ENCODE results near the gene SLC6A7. TPM values are rescaled to one million over a fixed set of nuclear protein-coding genes. Genes with fewer than 3 reads are reported as not detected.
"Not testable (repeated sequence)": the region's sequence is repeated elsewhere in the genome, so short reads cannot be mapped to it uniquely, and the experiment has no call there.

SLC6A7 gene
- total RNA-seq, 2 donors from 2014 or later: not detected

DNA sequence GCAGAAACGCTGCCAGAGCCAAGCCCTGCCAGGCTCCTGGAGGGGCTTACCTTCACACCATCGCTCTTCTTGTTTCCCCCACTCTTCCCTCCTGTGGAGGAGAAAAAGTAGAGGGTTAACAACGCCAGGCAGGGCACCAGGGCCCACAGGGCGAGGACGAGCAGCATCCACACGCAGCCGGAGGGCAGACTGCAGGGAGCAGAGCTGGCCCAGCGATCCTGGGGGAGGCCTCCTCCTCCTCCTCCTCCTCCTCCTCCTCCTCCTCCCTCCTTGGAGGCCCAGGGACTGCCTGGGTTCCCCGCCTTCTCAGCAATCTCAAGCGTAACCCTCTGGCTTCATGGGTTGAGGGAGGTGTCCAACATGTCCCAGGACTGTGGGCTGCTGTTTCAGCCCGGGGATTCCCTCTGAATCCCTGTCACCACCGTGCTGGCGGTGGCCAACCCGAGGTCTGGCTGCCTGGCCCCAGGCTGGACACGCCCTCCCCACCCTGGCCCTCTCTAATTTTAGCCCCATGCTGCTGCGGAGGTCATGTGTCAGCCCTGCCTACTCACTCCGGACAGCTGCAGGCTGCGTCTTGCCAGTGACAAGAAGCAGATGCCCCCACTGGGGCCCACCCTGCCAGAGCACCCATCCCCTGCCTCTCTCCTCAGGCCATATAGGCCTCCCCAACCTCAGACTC is 55.4 kb downstream of the SLC6A7 start:
- Mint-ChIP-seq H3K27me3 (peaks cover 0 to 5% of the 10 kb centered on the region in 2 donors), H3K27ac (no peak overlapping the region), H3K4me3 (no peak overlapping the region), H3K9me3 (no peaks in the 10 kb centered on the region), H3K4me1 (ENCODE audit: low read depth in 2 of 2) (no peaks in the 10 kb centered on the region), H3K36me3 (no peaks in the 10 kb centered on the region)
- ATAC-seq: no peak
- DNase-seq (ENCODE audit: low spot score): no peak

DNA sequence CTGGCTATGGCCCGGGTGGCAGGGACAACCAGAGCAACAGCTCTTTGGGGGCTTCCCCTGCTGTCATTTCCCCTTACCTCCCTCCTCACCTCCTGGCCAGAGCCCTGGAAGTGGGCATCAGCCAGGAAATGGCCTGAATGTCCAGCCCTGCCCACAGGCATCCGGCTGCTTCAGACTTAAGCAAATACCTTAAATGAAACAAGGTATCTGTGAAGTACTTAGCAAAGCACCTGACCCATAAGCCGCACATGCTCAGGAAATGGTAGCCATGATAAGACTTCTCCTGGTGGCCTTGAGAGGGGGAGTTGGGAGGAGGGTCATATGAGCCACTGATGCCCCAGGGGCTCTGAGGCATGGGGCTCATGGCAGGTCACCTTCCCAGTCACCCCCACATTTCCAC is 55.9 kb downstream of the SLC6A7 start:
- DNase-seq (ENCODE audit: low spot score) (no peak), ATAC-seq (no peak)
- Mint-ChIP-seq H3K36me3 (no peaks in the 10 kb centered on the region), H3K4me1 (ENCODE audit: low read depth in 2 of 2) (no peaks in the 10 kb centered on the region), H3K27me3 (peaks cover 0 to 5% of the 10 kb centered on the region in 2 donors), H3K4me3 (no peak overlapping the region), H3K9me3 (no peaks in the 10 kb centered on the region), H3K27ac (no peak overlapping the region)

DNA sequence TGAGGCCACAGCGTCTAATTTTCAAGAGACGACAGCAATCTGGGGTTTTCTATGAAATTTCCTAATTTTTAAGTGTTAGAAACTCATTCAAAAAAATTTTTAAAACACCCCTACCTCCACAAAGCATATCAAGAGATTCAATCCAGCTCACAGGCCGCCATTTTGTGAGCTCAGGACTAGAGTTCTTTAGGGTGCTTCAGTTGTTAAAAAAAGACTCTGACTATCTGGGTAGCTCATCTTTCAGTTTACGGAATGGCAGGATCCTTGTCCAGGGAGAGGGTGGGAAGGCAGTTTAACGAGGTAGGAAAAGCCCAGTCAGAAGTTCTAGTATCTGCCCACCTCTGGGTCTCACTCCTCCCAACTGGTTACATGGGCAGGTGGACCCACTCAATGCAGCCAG is 56.6 kb downstream of the SLC6A7 start:
- no peak for DNase-seq (ENCODE audit: low spot score)
- ATAC-seq: no peak
- H3K27me3 Mint-ChIP-seq: peaks cover 0 to 5% of the 10 kb centered on the region in 2 donors
- H3K4me1 Mint-ChIP-seq (ENCODE audit: low read depth in 2 of 2): no peaks in the 10 kb centered on the region
- H3K36me3 Mint-ChIP-seq: no peaks in the 10 kb centered on the region
- no peaks in the 10 kb centered on the region for H3K9me3 Mint-ChIP-seq
- H3K27ac Mint-ChIP-seq: no peak overlapping the region
- H3K4me3 Mint-ChIP-seq: no peak overlapping the region

DNA sequence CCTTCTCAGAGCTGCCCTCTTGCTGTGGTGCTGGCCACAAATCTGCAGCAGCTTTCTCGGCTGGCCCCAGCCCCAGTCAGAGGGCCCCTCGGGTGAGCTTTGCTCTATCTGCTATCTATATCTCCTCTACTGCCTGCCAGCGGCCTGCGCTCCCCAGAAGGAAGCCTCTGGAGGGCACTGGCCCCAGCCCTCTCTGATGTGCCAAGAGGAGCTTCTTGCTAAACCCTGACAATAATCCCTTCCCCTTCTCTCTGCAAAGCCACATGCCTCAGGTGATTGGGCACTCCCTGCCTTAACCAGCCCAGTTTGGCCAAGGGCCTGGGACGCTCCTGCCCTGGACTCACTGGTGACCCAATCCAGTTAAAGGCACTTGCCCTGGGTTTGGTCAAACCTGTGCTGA is 57.0 kb downstream of the SLC6A7 start:
- H3K27ac Mint-ChIP-seq: no peak overlapping the region
- H3K9me3 Mint-ChIP-seq: no peaks in the 10 kb centered on the region
- no peaks in the 10 kb centered on the region for H3K36me3 Mint-ChIP-seq
- no peak overlapping the region for H3K4me3 Mint-ChIP-seq
- ATAC-seq: no peak
- H3K4me1 Mint-ChIP-seq (ENCODE audit: low read depth in 2 of 2): no peaks in the 10 kb centered on the region
- peaks cover 0 to 5% of the 10 kb centered on the region in 2 donors for H3K27me3 Mint-ChIP-seq
- no peak for DNase-seq (ENCODE audit: low spot score)

DNA sequence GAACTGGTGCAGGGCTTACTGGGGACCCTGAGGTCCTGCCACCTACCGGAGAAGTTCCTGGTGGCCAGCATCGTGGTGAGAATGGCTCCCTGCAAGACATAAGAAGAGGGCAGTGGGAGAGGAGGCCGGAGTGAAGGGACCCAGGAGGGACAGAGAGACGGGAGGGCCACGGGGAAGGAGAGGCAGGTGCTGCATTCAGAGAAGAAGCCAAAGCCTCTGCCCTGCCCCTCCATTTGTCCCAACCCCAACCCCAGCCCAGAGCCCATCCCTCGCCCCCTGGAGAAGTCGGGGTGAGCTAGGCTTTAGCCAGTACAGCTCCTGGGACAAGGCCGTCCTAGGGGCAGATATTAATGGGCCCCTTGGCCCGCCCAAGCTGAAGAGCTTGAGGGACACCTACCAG is 57.9 kb downstream of the SLC6A7 start:
- H3K9me3 Mint-ChIP-seq: no peaks in the 10 kb centered on the region
- no peak overlapping the region for H3K27ac Mint-ChIP-seq
- H3K36me3 Mint-ChIP-seq: no peaks in the 10 kb centered on the region
- H3K4me3 Mint-ChIP-seq: no peak overlapping the region
- no peaks in the 10 kb centered on the region for H3K4me1 Mint-ChIP-seq (ENCODE audit: low read depth in 2 of 2)
- peaks cover 0 to 5% of the 10 kb centered on the region in 2 donors for H3K27me3 Mint-ChIP-seq
- ATAC-seq: no peak
- DNase-seq (ENCODE audit: low spot score): no peak

DNA sequence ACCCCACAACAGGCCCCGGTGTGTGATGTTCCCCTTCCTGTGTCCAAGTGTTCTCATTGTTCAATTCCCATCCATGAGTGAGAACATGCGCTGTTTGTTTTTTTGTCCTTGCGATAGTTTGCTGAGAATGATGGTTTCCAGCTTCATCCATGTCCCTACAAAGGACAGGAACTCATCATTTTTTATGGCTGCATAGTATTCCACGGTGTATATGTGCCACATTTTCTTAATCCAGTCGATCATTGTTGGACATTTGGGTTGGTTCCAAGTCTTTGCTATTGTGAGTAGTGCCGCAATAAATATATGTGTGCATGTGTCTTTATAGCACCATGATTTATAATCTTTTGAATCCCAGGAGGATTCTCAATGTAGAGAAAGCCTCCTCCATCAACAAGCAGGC is 58.6 kb downstream of the SLC6A7 start:
- not testable (repeated sequence) for H3K36me3 Mint-ChIP-seq; H3K27me3 Mint-ChIP-seq; H3K4me1 Mint-ChIP-seq (ENCODE audit: low read depth in 2 of 2); ATAC-seq; DNase-seq (ENCODE audit: low spot score); H3K9me3 Mint-ChIP-seq; H3K4me3 Mint-ChIP-seq; H3K27ac Mint-ChIP-seq

DNA sequence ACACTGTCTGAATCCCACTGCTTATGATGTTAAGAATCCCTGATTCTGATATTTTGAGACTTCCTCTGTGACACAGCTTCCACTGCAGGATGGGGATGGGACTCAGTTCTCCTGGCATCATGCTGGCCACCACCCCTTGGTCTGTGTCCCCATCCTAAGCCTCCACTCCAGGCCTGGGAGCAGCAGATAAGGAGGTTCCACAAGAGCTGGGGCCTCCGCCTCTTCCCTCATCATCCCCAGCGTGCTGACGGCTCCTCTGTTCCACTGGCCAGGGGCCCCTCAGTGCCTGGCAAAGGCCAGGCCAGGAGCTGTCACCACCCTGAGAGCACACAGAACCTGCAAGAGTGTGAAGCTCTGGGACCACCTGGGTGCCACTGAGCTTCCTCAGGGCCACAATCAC is 59.1 kb downstream of the SLC6A7 start:
- no peak for DNase-seq (ENCODE audit: low spot score)
- Mint-ChIP-seq H3K9me3 (no peaks in the 10 kb centered on the region), H3K27me3 (peaks cover 0 to 5% of the 10 kb centered on the region in 2 donors), H3K4me3 (no peak overlapping the region), H3K27ac (no peak overlapping the region), H3K4me1 (ENCODE audit: low read depth in 2 of 2) (no peaks in the 10 kb centered on the region), H3K36me3 (no peaks in the 10 kb centered on the region)
- ATAC-seq: no peak

DNA sequence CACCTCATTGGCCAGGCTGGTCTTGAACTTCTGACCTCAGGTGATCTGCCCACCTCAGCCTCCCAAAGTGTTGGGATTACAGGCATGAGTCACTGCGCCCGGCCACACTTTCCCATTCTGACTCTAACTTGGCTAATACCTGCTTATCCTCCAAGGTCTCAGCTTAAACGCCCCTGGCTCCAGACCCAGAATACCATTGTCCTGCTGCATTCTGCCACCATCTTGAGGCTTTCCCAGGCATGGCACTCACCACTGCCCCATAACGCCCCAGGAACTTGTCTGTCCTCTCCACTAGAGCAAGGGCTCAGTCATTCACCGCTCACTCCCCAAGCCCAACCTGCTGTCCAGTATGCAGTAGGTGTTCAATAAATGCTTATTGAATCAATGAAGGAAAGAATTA is 59.9 kb downstream of the SLC6A7 start:
- Mint-ChIP-seq H3K4me3 (no peak overlapping the region), H3K36me3 (no peaks in the 10 kb centered on the region), H3K4me1 (ENCODE audit: low read depth in 2 of 2) (no peaks in the 10 kb centered on the region), H3K27ac (no peak overlapping the region), H3K27me3 (peaks cover 0 to 5% of the 10 kb centered on the region in 2 donors), H3K9me3 (no peaks in the 10 kb centered on the region)
- ATAC-seq (no peak), DNase-seq (ENCODE audit: low spot score) (no peak)

DNA sequence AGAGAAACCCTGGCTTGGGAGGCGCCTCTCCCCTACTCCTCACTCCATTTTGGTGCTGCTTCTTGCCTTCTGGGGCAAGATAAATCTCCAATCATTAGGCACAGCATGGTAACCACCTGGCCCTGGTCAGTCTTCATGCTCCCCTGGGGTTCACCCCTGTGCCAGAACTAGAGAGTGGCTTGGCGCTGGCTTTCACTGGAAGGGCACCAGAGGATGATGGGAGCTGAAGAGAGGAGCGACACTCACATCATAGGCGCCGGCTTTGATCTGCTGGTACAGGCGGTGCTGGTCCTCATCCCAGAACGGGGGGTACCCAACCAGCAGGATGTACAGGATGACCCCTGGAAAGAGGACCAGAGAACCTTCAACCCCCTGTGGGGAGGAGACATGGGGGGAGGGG is 61.6 kb downstream of the SLC6A7 start:
- Mint-ChIP-seq H3K27me3 (peaks cover 0 to 5% of the 10 kb centered on the region in 2 donors), H3K4me3 (no peak overlapping the region), H3K9me3 (no peaks in the 10 kb centered on the region), H3K27ac (no peak overlapping the region), H3K36me3 (no peaks in the 10 kb centered on the region), H3K4me1 (ENCODE audit: low read depth in 2 of 2) (no peaks in the 10 kb centered on the region)
- ATAC-seq (no peak), DNase-seq (ENCODE audit: low spot score) (no peak)

DNA sequence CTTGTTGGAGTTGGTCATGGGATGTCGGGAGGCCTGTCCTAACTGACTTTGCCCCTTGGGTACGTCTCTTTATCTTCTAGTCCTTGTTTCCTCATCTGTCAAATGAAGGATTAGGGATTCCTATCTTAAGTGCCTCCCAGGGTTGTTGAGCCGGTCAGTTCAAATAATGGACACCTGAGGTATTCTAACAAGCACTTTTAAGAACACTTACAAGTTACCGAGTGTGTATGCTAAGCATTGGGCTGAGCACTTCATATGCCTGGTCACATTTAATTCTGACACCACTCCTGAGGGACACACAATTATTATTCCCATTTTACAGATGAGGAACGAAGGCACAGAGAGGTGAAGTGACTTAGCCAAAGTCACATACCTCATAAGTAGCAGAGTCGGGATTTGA is 62.6 kb downstream of the SLC6A7 start:
- no peaks in the 10 kb centered on the region for H3K4me1 Mint-ChIP-seq (ENCODE audit: low read depth in 2 of 2)
- DNase-seq (ENCODE audit: low spot score) (no peak), ATAC-seq (no peak)
- no peaks in the 10 kb centered on the region for H3K36me3 Mint-ChIP-seq
- no peaks in the 10 kb centered on the region for H3K9me3 Mint-ChIP-seq
- H3K27me3 Mint-ChIP-seq: peaks cover 0 to 7% of the 10 kb centered on the region in 2 donors
- H3K27ac Mint-ChIP-seq: no peak overlapping the region
- H3K4me3 Mint-ChIP-seq: no peak overlapping the region

DNA sequence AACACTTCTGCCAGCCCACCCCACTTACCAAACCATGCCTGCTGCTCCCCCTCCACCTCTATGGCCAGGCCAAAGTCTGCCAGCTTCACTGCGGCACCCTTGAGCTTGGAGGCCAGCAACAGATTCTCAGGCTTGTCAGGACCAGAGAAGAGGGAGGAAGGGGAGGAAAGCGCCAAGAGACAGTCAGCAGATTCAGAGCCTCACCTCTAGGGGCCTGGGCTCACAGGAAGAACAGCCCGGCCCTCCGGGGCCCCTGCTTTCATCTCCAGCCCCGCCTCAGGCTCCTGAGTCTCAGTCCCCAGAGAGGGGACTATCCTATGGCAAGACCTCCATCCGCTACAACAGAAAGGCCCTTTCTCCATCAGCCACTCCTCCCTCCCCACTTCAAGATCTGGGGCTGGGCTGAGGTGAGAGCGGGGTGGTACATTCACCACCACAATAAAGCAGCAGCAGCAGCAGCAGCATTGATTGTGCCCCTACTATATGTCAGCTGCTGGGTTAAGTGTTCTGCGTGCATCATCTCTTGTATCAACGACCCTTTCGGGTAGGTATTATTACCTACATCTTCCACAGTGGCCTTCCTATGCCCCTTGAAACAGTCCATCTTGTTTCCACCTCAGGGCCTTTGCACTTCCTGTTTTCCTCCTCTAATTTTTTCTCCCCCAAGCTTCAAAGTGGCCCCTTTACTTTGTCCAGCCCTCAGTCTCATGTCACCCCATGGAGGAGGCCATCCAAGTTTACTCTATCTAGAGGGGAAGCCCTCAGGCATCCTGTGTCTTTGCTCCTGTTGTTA is 63.8 kb downstream of the SLC6A7 start:
- ATAC-seq (no peak), DNase-seq (ENCODE audit: low spot score) (no peak)
- Mint-ChIP-seq H3K4me3 (no peak overlapping the region), H3K27me3 (peaks cover 0 to 7% of the 10 kb centered on the region in 2 donors), H3K27ac (no peak overlapping the region), H3K9me3 (no peaks in the 10 kb centered on the region), H3K36me3 (no peaks in the 10 kb centered on the region), H3K4me1 (ENCODE audit: low read depth in 2 of 2) (no peaks in the 10 kb centered on the region)

DNA sequence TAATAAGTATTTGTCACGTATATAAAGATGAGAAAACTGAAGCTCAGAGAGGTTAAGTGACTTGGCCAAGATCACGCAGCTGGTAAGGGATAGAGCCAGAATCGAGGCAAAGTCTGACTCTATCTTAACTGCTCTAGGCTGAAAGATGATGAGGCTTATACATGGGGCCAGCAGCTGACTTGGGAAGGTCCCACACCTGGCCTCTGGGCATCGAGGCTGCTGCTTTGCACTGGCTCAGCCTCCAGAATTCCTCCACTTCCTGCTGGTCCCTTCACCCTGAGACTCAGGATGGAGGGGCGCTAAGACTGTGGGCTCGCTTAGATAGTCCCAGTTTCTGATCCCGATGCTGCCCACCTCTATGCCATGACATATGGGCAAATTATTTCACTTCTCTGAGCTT is 64.5 kb downstream of the SLC6A7 start:
- H3K36me3 Mint-ChIP-seq: no peaks in the 10 kb centered on the region
- no peak for DNase-seq (ENCODE audit: low spot score)
- no peaks in the 10 kb centered on the region for H3K9me3 Mint-ChIP-seq
- no peak for ATAC-seq
- peaks cover 0 to 7% of the 10 kb centered on the region in 2 donors for H3K27me3 Mint-ChIP-seq
- no peaks in the 10 kb centered on the region for H3K4me1 Mint-ChIP-seq (ENCODE audit: low read depth in 2 of 2)
- no peak overlapping the region for H3K4me3 Mint-ChIP-seq
- H3K27ac Mint-ChIP-seq: no peak overlapping the region

DNA sequence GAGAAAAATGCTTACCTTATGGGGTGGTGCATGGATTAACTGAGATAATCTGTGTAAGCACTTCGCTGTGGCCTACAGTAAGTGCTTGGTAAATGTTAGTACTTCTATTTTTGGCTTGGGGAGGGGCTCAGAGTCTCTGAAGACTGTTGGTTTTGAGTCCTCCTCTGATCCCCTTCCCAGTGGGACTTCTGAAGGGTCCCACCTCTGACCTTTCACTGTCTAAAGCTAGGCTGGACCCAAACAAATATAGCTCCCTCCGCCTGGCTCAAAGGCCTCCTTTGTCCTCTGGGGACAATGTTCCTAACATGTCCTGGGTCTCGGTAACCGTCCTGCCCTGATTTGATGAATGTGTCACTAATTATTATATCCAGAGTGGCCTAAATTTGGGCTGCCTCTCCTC is 64.9 kb downstream of the SLC6A7 start:
- peaks cover 0 to 6% of the 10 kb centered on the region in 2 donors for H3K27me3 Mint-ChIP-seq
- no peak for ATAC-seq
- H3K4me3 Mint-ChIP-seq: no peak overlapping the region
- H3K36me3 Mint-ChIP-seq: no peaks in the 10 kb centered on the region
- H3K27ac Mint-ChIP-seq: no peak overlapping the region
- no peak for DNase-seq (ENCODE audit: low spot score)
- H3K4me1 Mint-ChIP-seq (ENCODE audit: low read depth in 2 of 2): no peaks in the 10 kb centered on the region
- no peaks in the 10 kb centered on the region for H3K9me3 Mint-ChIP-seq

DNA sequence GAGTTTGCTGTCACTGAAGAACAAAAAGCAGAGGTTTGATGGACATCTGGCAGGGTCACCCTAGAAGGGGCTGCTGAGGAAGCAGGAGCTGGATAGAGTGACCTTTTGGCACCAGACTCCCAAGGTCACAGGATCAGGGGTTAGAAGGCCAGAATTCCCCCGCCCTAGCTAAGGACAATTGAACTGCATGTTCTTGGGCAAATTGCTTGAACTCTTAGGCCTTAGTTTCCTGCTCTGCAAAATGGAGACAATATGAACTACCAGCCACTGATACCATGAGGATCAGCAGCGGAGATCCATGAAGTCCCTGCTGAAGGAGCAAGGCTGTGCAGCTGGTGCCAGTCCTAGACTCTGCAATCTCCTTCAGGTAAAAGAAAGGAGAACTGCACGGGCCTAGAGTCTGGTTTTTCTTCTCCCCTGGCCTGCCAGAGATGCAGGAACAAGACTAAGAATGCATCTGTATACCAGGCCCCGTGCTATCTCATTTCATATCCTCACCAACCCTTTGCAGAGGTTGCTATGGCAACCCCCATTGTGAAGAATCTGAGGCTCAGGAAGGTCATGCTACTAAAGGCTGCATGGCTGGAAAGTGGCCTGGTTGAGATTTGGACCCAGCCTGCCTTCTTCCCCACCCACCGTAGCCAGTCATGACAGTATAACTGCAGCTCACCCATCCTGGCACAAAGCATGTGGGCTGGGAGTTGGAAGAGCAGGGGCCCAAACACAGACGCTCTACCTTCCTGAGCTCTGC is 66.0 kb downstream of the SLC6A7 start:
- peaks cover 0 to 2% of the 10 kb centered on the region in 2 donors for H3K27me3 Mint-ChIP-seq
- no peaks in the 10 kb centered on the region for H3K4me1 Mint-ChIP-seq (ENCODE audit: low read depth in 2 of 2)
- H3K4me3 Mint-ChIP-seq: no peak overlapping the region
- no peaks in the 10 kb centered on the region for H3K36me3 Mint-ChIP-seq
- ATAC-seq (no peak), DNase-seq (ENCODE audit: low spot score) (no peak)
- no peak overlapping the region for H3K27ac Mint-ChIP-seq
- H3K9me3 Mint-ChIP-seq: no peaks in the 10 kb centered on the region

All from natural killer cell treated with Interleukin-12 subunit alpha and Interleukin-12 subunit beta and Interleukin-15 and Interleukin-18, amount 100 ng/mL, for 72 hours (primary cell).